Cortex of kidney (tissue), 1 donor: ENCODE results near the gene MARF1.
"Not testable (repeated sequence)": the region's sequence is repeated elsewhere in the genome, so short reads cannot be mapped to it uniquely, and the experiment has no call there.

Experiments used
- DNase-seq: peaks from one replicate; lab custom pipeline; 2025; lab: John Stamatoyannopoulos, UW

Gene MARF1

DNA sequence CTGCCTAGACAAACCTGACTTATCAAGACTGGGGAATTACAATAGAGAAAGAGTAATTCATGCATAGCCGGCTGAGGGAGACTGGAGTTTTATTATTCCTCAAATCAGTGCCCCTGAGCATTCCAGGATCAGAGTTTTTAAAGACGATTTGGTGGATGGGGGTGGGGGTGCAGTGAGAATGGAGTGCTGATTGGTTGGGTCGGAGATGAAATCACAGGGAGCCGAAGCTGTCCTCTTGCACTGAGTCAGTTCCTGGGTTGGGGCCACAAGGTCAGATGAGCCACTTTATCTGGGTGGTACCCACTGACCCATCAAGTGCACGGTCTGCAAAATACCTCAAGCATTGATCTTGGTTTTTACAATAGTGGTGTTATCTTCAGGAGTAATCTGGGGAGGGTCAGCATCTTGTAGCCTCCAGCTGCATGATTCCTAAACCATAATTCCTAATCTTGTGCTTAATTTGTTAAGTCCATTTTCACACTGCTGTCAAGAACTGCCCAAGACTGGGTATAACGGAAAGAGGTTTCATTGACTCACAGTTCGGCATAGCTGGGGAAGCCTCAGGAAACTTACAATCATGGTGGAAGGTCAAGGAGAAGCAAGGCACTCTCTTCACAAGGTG lies 69.6 kb downstream of the MARF1 start:
- no peak for DNase-seq

DNA sequence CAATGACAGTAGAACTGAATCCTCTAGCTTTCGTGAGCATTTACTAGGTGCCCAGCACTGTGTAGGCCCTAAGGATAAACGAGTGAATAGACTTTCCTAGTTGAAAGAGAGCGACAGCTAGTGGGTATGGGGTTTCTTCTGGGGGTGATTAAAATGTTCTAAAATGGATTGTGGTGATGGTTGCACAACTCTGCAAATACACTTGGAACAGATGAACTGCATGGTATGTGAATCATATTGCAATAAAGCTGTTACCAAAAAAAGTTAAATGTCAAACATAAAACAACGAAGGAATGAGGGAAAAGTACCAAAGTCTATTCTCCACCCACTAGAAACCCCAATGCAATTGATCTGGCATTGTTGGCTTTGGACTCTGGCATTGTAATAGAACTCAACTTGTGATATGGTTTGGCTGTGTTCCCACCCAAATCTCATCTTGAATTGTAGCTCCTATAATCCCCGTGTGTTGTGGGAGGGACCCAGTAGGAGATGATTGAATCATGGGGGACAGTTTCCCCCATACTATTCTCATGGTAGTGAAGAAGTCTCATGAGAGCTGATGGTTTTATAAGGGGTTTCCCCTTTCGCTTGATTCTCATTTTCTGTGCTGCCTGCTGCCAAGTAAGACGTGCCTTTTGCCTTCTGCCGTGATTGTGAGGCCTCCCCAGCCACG lies 70.5 kb downstream of the MARF1 start:
- no peak for DNase-seq

- DNase-seq, result no peak
These were observed 71.4 kb downstream of the MARF1 start for GRCh38 chr16:15571557-15571956.

GRCh38 chr16:15570666-15571065 lies 72.3 kb downstream of the MARF1 start:
- DNase-seq, result not testable (repeated sequence)

DNA sequence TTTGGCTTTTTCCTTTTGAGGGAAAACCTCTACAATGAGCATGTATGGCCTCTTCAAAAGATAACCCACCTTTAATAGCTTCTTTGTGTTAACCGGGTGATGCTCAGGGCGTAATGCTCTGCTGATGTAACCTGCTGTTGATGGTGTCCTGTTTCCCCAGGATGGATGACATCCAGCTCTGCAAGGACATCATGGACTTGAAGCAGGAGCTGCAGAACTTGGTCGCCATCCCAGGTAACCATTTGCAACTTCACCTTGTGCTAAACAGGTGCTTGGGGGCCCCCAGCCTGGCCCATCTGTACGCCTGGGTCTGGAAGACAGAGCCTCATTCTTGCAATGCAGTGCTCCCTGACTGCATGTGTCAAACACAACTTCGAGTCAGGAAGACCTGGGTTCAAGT lies 75.1 kb downstream of the MARF1 start:
- DNase-seq, result no peak

- DNase-seq, result no peak
These were observed 76.9 kb downstream of the MARF1 start for GRCh38 chr16:15566095-15566494.

- no peak for DNase-seq
These were observed 78.2 kb downstream of the MARF1 start for GRCh38 chr16:15564604-15565339.

DNA sequence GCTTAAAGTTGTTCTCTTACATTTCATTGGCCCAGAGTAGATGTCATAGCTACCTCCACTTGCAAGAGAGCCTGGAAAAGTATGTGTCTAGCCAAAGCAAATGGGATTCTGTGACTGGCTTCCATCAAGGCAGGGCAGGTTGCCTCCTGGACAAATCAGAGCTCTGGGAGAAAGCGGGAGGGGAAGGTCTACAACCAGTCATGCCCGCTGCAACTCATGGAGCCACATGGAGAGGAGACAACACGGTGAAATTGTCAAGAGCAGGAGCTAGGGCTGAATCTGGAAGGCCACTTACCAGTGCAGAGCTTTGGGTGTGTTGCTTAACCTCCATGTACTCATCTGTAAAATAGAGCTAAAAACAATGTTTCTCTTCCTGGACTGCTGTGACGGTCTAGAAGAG lies 83.8 kb downstream of the MARF1 start:
- no peak for DNase-seq

DNA sequence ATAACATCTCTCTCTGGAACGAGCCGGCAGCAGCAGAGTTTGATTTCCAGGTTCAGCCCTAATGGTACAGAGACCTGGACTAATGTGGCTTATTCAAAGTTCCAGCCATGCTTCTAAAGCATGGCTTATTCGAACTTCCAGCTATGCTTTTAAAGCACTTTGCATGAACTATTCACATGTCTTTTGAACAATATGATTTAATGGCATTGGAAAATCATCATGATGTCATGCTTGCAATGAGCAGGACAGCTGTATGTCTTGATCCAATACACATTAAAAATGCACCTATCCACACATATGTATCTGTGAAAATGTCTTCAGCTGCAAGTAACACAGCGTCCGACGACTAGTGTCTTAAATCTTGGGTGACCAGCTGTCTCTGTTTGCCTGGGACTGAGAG lies 85.7 kb downstream of the MARF1 start:
- DNase-seq, result no peak

DNA sequence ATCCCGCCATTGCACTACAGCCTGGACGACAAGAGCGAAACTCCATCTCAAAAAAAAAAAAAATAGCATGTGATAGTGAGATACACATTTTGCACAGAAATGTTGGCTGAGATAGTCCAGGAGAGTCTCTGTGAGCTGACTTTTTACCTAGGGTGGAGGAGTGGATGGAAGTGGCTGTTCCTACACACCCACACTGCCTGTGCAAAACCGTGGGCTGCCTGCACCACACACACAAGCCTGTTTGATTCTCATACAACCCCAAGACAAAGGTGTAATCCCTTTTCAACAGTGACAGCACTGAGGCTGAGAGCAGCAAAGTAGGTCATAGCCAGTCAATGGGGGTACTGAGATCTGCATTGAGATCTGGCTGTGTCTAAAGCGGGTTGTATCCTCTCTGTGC lies 86.8 kb downstream of the MARF1 start:
- no peak for DNase-seq

DNA sequence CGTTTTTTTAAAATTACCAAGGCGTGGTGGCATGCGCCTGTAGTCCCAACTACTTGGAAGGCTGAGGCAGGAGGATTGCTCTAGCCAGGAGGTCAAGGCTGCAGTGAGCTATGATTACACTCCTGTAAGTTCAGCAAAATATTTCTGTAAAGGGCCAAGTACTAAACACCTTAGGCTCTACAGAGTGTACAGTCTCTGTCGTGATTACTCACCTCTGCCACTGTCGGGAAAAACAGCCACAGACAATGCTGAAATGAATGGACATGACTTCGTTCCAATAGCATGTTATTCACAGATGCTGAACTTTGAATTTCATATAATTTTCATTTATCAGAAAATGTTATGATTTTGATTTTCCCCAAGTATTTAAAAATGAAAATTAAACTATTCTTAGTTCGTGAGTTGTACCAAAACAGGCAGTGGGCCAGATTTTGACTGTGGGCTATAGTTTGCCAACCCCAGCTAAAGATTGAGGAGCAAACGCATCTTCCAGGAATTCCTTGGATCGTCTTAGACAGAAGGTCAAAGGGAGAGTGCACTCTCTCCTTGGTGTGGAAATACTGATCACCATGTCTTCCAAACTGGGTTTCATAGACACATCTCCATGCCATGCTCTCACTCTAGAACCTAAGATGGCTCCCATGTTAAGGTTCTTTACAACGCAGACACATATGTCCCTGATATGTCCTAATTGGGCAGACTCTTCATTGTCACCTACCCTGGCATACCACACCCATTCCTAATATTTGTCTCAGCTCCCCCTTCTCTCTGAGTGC lies 89.5 kb downstream of the MARF1 start:
- no peak for DNase-seq

DNA sequence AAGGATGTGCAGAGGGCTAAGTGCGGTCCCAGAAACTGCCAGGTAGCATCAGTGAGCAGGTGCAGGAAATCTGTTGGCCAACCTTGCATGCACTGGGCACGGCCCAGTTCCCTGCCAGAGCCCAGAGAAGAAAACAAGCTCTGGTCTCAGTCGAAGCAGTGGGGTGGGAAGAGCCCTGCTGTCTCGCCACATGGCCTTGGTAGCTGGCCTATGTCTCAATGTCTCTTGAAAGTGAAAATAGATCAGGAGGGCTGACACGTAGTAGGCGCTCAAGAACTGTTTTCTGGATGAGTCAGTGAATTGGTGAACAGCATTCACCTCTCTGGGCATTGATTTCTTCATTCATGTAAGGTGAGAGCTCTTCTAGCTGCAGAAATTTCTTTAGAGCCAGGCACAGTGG lies 90.4 kb downstream of the MARF1 start:
- no peak for DNase-seq

DNA sequence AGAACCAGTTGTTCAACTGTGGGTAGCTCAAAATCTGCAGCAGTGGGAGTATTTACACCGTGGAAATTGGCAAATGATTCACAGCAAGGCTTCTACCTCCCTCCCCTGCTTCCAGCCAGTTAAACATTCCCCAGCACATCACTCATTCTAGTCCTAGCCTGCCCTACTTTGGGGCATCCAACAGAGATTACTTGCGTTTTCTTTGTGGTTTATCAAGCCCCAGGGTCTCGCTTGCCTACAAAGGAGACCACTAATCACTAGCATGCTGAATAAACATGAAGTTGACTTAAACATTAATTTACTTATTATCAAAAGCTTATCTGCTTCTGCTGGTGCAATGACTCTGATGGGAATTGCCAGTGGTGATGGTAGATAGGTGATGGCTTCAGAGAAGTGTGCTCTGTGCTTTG lies 94.5 kb downstream of the MARF1 start:
- no peak for DNase-seq

- no peak for DNase-seq
These were observed 95.2 kb downstream of the MARF1 start for GRCh38 chr16:15547768-15548096.

DNA sequence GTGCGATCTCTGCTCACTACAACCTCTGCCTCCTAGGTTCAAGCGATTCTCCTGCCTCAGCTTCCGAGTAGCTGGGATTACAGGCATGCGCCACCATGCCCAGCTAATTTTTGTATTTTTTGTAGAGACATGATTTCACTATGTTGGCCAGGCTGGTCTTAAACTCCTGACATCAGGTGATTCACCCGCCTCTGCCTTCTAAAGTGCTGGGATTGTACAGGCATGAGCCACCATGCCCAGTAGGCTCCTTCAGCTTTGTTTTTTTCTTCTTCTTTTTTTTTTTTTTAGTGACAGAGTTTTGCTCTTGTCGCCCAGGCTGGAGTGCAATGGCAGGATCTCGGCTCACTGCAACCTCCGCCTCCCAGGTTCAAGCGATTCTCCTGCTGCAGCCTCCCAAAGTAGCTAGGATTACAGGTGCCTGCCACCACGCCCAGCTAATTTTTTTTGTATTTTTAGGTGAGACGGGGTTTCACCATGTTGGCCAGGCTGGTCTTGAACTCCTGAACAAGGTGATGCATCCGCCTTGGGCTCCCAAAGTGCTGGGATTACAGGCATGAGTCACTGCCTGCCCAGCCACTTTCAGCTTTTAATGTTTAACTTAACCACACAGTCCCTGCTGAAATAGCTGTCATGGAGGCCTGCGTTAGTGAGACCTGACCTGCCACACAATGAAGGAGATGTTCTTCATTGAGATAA lies 95.7 kb downstream of the MARF1 start:
- not testable (repeated sequence) for DNase-seq

GRCh38 chr16:15545544-15545943 lies 97.4 kb downstream of the MARF1 start:
- no peak for DNase-seq

GRCh38 chr16:15544405-15544804 lies 98.5 kb downstream of the MARF1 start:
- no peak for DNase-seq
